Tibial artery (tissue), 4 donors: ENCODE results near the gene GRK4.

ENCODE experiments used
- DNase-seq, 2 donors: peaks; one replicate each; pipeline ENCODE4 v3.0.0-alpha.2; 2019
- H3K27ac ChIP-seq, 2 donors: fragments of 200-600 bp; sonication (generic) in 1 of 2; 1 replicate in 1 of 2; 2 replicates in 1 of 2; pipeline ENCODE4 v1.5.1; 2018 to 2019; ENCODE audit warnings: mild to moderate bottlenecking in 1 of 2
- H3K27me3 ChIP-seq, 2 donors: fragments of 200-600 bp; sonication (generic) in 1 of 2; one replicate each; pipeline versions ENCODE4 v1.5.1 to v1.6.0; 2016 to 2019
- H3K36me3 ChIP-seq, 3 donors: fragments of 200-600 bp; sonication (generic) in 2 of 3; one replicate each; pipeline ENCODE4 v1.5.1; 2016 to 2019; ENCODE audit warnings: mild to moderate bottlenecking in 2 of 3
- H3K4me1 ChIP-seq, 4 donors: fragments of 200-600 bp; sonication (generic) in 2 of 4; 1 replicate in 3 of 4; 2 replicates in 1 of 4; pipeline ENCODE4 v1.5.1; 2016 to 2019
- H3K4me3 ChIP-seq, 2 donors: fragments of 200-600 bp; sonication (generic) in 1 of 2; 1 replicate in 1 of 2; 2 replicates in 1 of 2; pipeline ENCODE4 v1.5.1; 2018 to 2019; ENCODE audit warnings: mild to moderate bottlenecking in 2 of 2
- H3K9me3 ChIP-seq, 3 donors: fragments of 200-600 bp; sonication (generic) in 1 of 3; one replicate each; pipeline ENCODE4 v1.5.1; 2016 to 2019
- CTCF ChIP-seq, 2 experiments: fragments of 200-600 bp in 1 of 2; fragments of 450-650 bp in 1 of 2; IDR thresholded peaks; one replicate each; pipeline ENCODE4 v1.5.1; 2017 to 2019; ENCODE audit warnings: antibody characterized with exemption in 2 of 2, mild to moderate bottlenecking in 1 of 2, moderate library complexity in 1 of 2
- intact Hi-C: fragments of 100-400 bp; cut with DNase I; formaldehyde crosslinking; loops from one replicate; pipeline ENCODE4 v1.15.0; 2023; ENCODE audit warnings: low total_unique reads

GRK4 gene

DNA sequence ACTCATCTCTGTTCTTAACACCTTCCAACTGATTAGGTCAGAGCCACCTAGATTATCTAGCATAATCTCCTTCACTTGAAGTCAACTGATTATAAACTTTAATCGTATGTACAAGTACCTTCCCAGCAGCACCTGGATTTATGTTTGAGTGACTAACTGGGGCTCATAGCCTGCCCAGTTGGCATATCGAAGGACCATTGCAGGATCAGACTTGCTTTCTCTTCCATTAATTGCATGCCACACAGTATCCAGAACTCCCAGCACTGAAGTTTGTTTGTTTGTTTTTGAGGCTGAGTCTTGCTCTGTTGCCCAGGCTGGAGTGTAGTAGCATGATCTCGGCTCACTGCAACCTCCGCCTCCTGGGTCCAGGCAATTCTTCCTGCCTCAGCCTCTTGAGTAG, 27.9 kb downstream of the GRK4 start:
- H3K36me3 ChIP-seq = no peaks in the 10 kb centered on the region
- TF ChIP-seq CTCF (IDR thresholded peaks at IDR 0.05) = no peak
- H3K4me3 ChIP-seq = no peak overlapping the region
- no peaks in the 10 kb centered on the region for H3K9me3 ChIP-seq
- intact Hi-C loops = no loop called here
- no peaks in the 10 kb centered on the region for H3K4me1 ChIP-seq
- H3K27ac ChIP-seq = no peak overlapping the region
- H3K27me3 ChIP-seq = no peaks in the 10 kb centered on the region
- DNase-seq = no peak

DNA sequence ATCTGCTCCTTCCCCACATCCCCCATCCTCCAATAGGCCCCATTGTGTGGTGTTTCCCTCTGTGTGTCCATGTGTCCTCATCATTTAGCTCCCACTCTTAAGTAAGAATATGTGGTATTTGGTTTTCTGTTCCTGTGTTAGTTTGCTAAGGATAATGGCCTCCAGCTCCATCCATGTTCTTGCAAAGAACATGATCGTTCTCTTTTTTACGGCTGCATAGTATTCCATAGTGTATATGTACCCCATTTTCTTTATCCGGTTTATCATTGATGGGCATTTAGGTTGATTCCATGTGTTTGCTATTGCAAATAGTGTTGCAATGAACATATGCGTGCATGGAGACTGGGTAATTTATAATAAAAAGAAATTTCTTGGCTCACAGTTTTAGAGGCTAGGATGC, 31.5 kb downstream of the GRK4 start:
- Histone ChIP-seq H3K36me3 (no peaks in the 10 kb centered on the region), H3K9me3 (no peaks in the 10 kb centered on the region), H3K27ac (no peak overlapping the region), H3K27me3 (no peaks in the 10 kb centered on the region), H3K4me1 (no peaks in the 10 kb centered on the region), H3K4me3 (no peak overlapping the region)
- TF ChIP-seq CTCF (IDR thresholded peaks at IDR 0.05) = no peak
- intact Hi-C loops = no loop called here
- no peak for DNase-seq

- Histone ChIP-seq H3K27me3 (no peaks in the 10 kb centered on the region), H3K27ac (no peak overlapping the region), H3K4me1 (no peaks in the 10 kb centered on the region), H3K4me3 (no peak overlapping the region), H3K9me3 (no peaks in the 10 kb centered on the region), H3K36me3 (no peaks in the 10 kb centered on the region)
- TF ChIP-seq CTCF (IDR thresholded peaks at IDR 0.05) = no peak
- DNase-seq = no peak
- intact Hi-C loops = no loop called here
Measured at GRCh38 chr4:2995546-2996265, 32.3 kb downstream of the GRK4 start.

GRCh38 chr4:2996415-2996814, 33.0 kb downstream of the GRK4 start:
- H3K36me3 ChIP-seq = no peaks in the 10 kb centered on the region
- DNase-seq = no peak
- intact Hi-C loops = no loop called here
- TF ChIP-seq CTCF (IDR thresholded peaks at IDR 0.05) = no peak
- H3K27ac ChIP-seq = no peak overlapping the region
- no peak overlapping the region for H3K4me3 ChIP-seq
- no peaks in the 10 kb centered on the region for H3K27me3 ChIP-seq
- no peaks in the 10 kb centered on the region for H3K4me1 ChIP-seq
- no peaks in the 10 kb centered on the region for H3K9me3 ChIP-seq

GRCh38 chr4:3007724-3008123, 44.4 kb downstream of the GRK4 start:
- H3K9me3 ChIP-seq = no peaks in the 10 kb centered on the region
- no peak overlapping the region for H3K4me3 ChIP-seq
- intact Hi-C loops = no loop called here
- H3K27me3 ChIP-seq = no peaks in the 10 kb centered on the region
- H3K27ac ChIP-seq = no peak overlapping the region
- TF ChIP-seq CTCF (IDR thresholded peaks at IDR 0.05) = no peak
- no peak for DNase-seq
- H3K4me1 ChIP-seq = peaks cover 0 to 12% (median 0%) of the 10 kb centered on the region in 4 donors
- no peaks in the 10 kb centered on the region for H3K36me3 ChIP-seq

- DNase-seq = no peak
- H3K27ac ChIP-seq = no peak overlapping the region
- peaks cover 0 to 12% (median 0%) of the 10 kb centered on the region in 4 donors for H3K4me1 ChIP-seq
- TF ChIP-seq CTCF (IDR thresholded peaks at IDR 0.05) = no peak
- intact Hi-C loops = no loop called here
- H3K4me3 ChIP-seq = no peak overlapping the region
- H3K36me3 ChIP-seq = no peaks in the 10 kb centered on the region
- no peaks in the 10 kb centered on the region for H3K27me3 ChIP-seq
- H3K9me3 ChIP-seq = no peaks in the 10 kb centered on the region
Measured at GRCh38 chr4:3009422-3009821, 46.1 kb downstream of the GRK4 start.
